Endothelial cell of umbilical vein (primary cell): ENCODE results near the gene CCR5AS.

Experiments
- BruUV-seq: library from RNA; stranded (reverse); fragments of 400-500 nt; replicated peaks from 2 replicates; lab custom pipeline; 2021; lab: Mats Ljungman, UMichigan
- CTCF ChIA-PET: fragments of 300-600, 350-600 bp; sonication (Branson Sonifier 250); formaldehyde crosslinking; loops from one replicate; lab custom pipeline; 2021; ENCODE audit warnings: antibody characterized with exemption, inconsistent platforms; lab: Charles Lee
- POLR2A ChIA-PET: fragments of 300-600, 350-600 bp; sonication (Branson Sonifier 250); formaldehyde crosslinking; loops from one replicate; lab custom pipeline; 2021; ENCODE audit warnings: antibody characterized with exemption, inconsistent platforms; lab: Charles Lee
- DNase-seq: peaks from one replicate; pipeline ENCODE4 v3.0.0-alpha.2; 2011; ENCODE audit warnings: low read depth, low spot score
- FAIRE-seq: peaks from 2 replicates; lab custom pipeline; 2011; peaks lifted over from hg19 to GRCh38; lab: Jason Lieb, UNC
- H2AFZ ChIP-seq: 2 replicates; pipeline ENCODE4 v1.6.0; 2012; ENCODE audit warnings: low read depth, low read length, control low read depth, inconsistent platforms
- H3K27ac ChIP-seq: 2 replicates; pipeline ENCODE4 v1.5.1; 2011; ENCODE audit warnings: low read depth, mild to moderate bottlenecking, control low read depth, low read length, moderate library complexity; ENCODE audit not compliant: insufficient read depth
- H3K27me3 ChIP-seq, 2 experiments: 2 replicates each; pipeline versions ENCODE4 v1.6.0 to v1.6.1; 2011; ENCODE audit warnings: low read length in 2 of 2, mixed read lengths in 1 of 2; ENCODE audit not compliant: control insufficient read depth in 2 of 2, insufficient read depth in 2 of 2
- H3K36me3 ChIP-seq, 2 experiments: 2 replicates in 1 of 2; 3 replicates in 1 of 2; pipeline ENCODE4 v1.5.1; 2011; ENCODE audit warnings: low read length in 2 of 2, mild to moderate bottlenecking in 1 of 2, moderate library complexity in 1 of 2; ENCODE audit not compliant: control insufficient read depth in 2 of 2, insufficient read depth in 2 of 2; ENCODE audit errors: extremely low read depth in 1 of 2
- H3K4me1 ChIP-seq: 3 replicates; pipeline ENCODE4 v1.5.1; 2011; ENCODE audit warnings: mild to moderate bottlenecking, low read length; ENCODE audit not compliant: control insufficient read depth, insufficient read depth; ENCODE audit errors: extremely low read depth
- H3K4me2 ChIP-seq: 2 replicates; pipeline ENCODE4 v1.6.1; 2011; ENCODE audit warnings: low read length, control low read depth, mixed read lengths; ENCODE audit not compliant: insufficient read depth
- H3K4me3 ChIP-seq, 3 experiments: fragments of 200-600 bp in 1 of 3; sonication (generic), shearing (Covaris generic) in 1 of 3; replicated peaks in 1 of 3; 2 replicates each; pipeline ENCODE4 v1.5.1; 2011 to 2016; ENCODE audit warnings: control low read depth in 3 of 3, low read length in 3 of 3, mild to moderate bottlenecking in 2 of 3, inconsistent platforms in 1 of 3, low read depth in 1 of 3, moderate library complexity in 1 of 3; ENCODE audit not compliant: insufficient read depth in 1 of 3
- H3K79me2 ChIP-seq: 2 replicates; pipeline ENCODE4 v1.6.0; 2012; ENCODE audit warnings: low read length, inconsistent platforms; ENCODE audit not compliant: control insufficient read depth, insufficient read depth
- H3K9ac ChIP-seq: replicated peaks from 2 replicates; pipeline ENCODE3; 2011; ENCODE audit warnings: low read length, control low read depth; ENCODE audit not compliant: insufficient read depth; ENCODE audit errors: extremely low read depth
- H3K9me1 ChIP-seq: replicated peaks from 3 replicates; pipeline ENCODE4 v1.6.0; 2011; ENCODE audit warnings: mild to moderate bottlenecking, low read length; ENCODE audit not compliant: control insufficient read depth, insufficient read depth; ENCODE audit errors: extremely low read depth
- H3K9me3 ChIP-seq: replicated peaks from 2 replicates; pipeline ENCODE4 v1.5.1; 2012; ENCODE audit warnings: low read length, inconsistent platforms; ENCODE audit not compliant: control insufficient read depth, insufficient read depth
- H4K20me1 ChIP-seq: replicated peaks from 2 replicates; pipeline ENCODE3; 2011; ENCODE audit warnings: mild to moderate bottlenecking, low read length; ENCODE audit not compliant: control insufficient read depth, insufficient read depth; ENCODE audit errors: extremely low read depth
- EZH2 ChIP-seq: IDR thresholded peaks from 2 replicates; pipeline ENCODE4 v1.6.1; 2012; ENCODE audit warnings: borderline replicate concordance, low read depth, mild to moderate bottlenecking, moderate library complexity, low read length, inconsistent platforms; ENCODE audit not compliant: severe bottlenecking
- FOS ChIP-seq: IDR thresholded peaks from 2 replicates; pipeline ENCODE4 v1.6.1; 2011; ENCODE audit warnings: mild to moderate bottlenecking, low read length, moderate library complexity, borderline replicate concordance; ENCODE audit not compliant: insufficient read depth
- GATA2 ChIP-seq: IDR thresholded peaks from 2 replicates; pipeline ENCODE4 v1.7.0; 2011; ENCODE audit warnings: low read depth, mild to moderate bottlenecking, moderate library complexity, mixed read lengths, low read length; ENCODE audit not compliant: insufficient read length, insufficient read depth
- JUN ChIP-seq: IDR thresholded peaks from 2 replicates; pipeline ENCODE4 v1.6.1; 2011; ENCODE audit warnings: borderline replicate concordance, low read depth; ENCODE audit not compliant: insufficient read length, insufficient read depth
- MYC ChIP-seq: IDR thresholded peaks from one replicate; pipeline ENCODE4 v1.6.1; 2011; ENCODE audit warnings: mild to moderate bottlenecking, low read depth, low read length
- POLR2A ChIP-seq: IDR thresholded peaks from 2 replicates; pipeline ENCODE4 v1.6.1; 2012; ENCODE audit warnings: low read depth, mild to moderate bottlenecking, control low read depth, low read length
- POLR2AphosphoS5 ChIP-seq: IDR thresholded peaks from 2 replicates; pipeline ENCODE4 v1.6.1; 2012; ENCODE audit warnings: low read depth, mild to moderate bottlenecking, control low read depth, low read length, moderate library complexity; ENCODE audit not compliant: insufficient read depth
- dilution Hi-C: fragments of 300-500 bp; cut with MboI; formaldehyde crosslinking; loops from one replicate; pipeline ENCODE4 v1.15.0; 2019; ENCODE audit warnings: low sequenced_read_pairs; ENCODE audit not compliant: extremely low pct_ligation_motif_present
- intact Hi-C: fragments of 100-400 bp; cut with micrococcal nuclease; formaldehyde crosslinking; loops from one replicate; pipeline ENCODE4 v1.10.0; 2022
- TF ChIP-seq, protein P1 (sequence below): IDR thresholded peaks from 2 replicates; pipeline ENCODE4 v1.6.1; 2011; ENCODE audit not compliant: insufficient read depth, insufficient read length
- TF ChIP-seq, protein P2 (sequence below), 2 donors: IDR thresholded peaks; 1 replicate in 1 of 2; 2 replicates in 1 of 2; pipeline ENCODE4 v1.5.1; 2011; ENCODE audit warnings: low read length in 2 of 2, mild to moderate bottlenecking in 2 of 2, moderate library complexity in 2 of 2, control low read depth in 1 of 2, inconsistent platforms in 1 of 2, low read depth in 1 of 2; ENCODE audit not compliant: insufficient read depth in 1 of 2; ENCODE audit errors: extremely low read depth in 1 of 2

The CCR5AS gene

DNA sequence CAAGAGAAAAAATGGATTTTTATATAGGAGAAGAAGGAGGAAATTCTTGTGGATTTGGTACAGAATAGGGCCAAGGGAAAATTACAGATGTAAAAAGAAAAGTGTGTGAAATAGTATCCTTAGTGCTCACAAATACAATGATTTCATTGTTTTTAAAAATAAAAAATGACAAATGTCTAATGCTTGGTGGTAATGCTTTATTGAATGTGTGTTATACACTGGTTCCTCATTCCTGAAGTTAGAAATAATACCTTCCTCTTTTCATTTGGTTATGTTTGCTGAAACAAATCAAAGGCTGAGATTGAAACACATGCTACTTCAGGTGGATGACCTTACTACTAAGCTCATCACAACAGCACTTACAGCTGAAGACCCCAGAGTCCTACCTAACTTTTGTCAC lies 90.7 kb downstream of the CCR5AS start:
- no peak overlapping the region for H3K4me2 ChIP-seq
- ChIA-PET POLR2A (no interaction called here), CTCF (interaction anchor here (1.2 kb wide), 1 partner anchor 57 kb away, joined by 3 read pairs; no protein-coding TSS in a partner anchor)
- H2AFZ ChIP-seq, result no peak overlapping the region
- no peak overlapping the region for H3K4me3 ChIP-seq
- no peaks in the 10 kb centered on the region for H4K20me1 ChIP-seq
- H3K9me3 ChIP-seq, result no peaks in the 10 kb centered on the region
- H3K9me1 ChIP-seq, result no peaks in the 10 kb centered on the region
- no peak overlapping the region for H3K27ac ChIP-seq
- intact Hi-C loops, result no loop called here
- no peaks in the 10 kb centered on the region for H3K4me1 ChIP-seq
- TF ChIP-seq, protein P1, sequence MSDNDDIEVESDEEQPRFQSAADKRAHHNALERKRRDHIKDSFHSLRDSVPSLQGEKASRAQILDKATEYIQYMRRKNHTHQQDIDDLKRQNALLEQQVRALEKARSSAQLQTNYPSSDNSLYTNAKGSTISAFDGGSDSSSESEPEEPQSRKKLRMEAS, result no peak
- TF ChIP-seq EZH2 (no peak), POLR2AphosphoS5 (no peak), JUN (no peak), GATA2 (no peak), FOS (no peak), POLR2A (no peak), MYC (no peak)
- TF ChIP-seq, protein P2, sequence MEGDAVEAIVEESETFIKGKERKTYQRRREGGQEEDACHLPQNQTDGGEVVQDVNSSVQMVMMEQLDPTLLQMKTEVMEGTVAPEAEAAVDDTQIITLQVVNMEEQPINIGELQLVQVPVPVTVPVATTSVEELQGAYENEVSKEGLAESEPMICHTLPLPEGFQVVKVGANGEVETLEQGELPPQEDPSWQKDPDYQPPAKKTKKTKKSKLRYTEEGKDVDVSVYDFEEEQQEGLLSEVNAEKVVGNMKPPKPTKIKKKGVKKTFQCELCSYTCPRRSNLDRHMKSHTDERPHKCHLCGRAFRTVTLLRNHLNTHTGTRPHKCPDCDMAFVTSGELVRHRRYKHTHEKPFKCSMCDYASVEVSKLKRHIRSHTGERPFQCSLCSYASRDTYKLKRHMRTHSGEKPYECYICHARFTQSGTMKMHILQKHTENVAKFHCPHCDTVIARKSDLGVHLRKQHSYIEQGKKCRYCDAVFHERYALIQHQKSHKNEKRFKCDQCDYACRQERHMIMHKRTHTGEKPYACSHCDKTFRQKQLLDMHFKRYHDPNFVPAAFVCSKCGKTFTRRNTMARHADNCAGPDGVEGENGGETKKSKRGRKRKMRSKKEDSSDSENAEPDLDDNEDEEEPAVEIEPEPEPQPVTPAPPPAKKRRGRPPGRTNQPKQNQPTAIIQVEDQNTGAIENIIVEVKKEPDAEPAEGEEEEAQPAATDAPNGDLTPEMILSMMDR (IDR thresholded peaks at IDR 0.05; ENCODE audit: extremely low read depth in 1 of 2, insufficient read depth in 1 of 2, low read depth in 1 of 2, low read length in 2 of 2), result no peak
- no TSS peak for BruUV-seq
- FAIRE-seq (no peak), DNase-seq (no peak)
- H3K36me3 ChIP-seq, result no peaks in the 10 kb centered on the region
- H3K9ac ChIP-seq, result no peak overlapping the region
- peaks cover 0 to 2% of the 10 kb centered on the region in 2 experiments for H3K27me3 ChIP-seq
- dilution Hi-C loops, result no loop called here
- H3K79me2 ChIP-seq, result no peaks in the 10 kb centered on the region
